Measurements from ENCODE around the gene IDS. TPM values are rescaled to one million over a fixed set of nuclear protein-coding genes. Genes with fewer than 3 reads are reported as not detected.

Gene IDS
- total RNA-seq, 1 donor from 2014 or later = 67.6 TPM

- H3K36me3 Mint-ChIP-seq (ENCODE audit: unreplicated experiment) = no peaks in the 10 kb centered on the region
- H3K9me3 Mint-ChIP-seq (ENCODE audit: unreplicated experiment) = peaks cover 32% of the 10 kb centered on the region
- no peaks in the 10 kb centered on the region for H3K4me1 Mint-ChIP-seq (ENCODE audit: unreplicated experiment)
- TF ChIP-seq CTCF (IDR thresholded peaks at IDR 0.05) = no peak
- DNase-seq (ENCODE audit: extremely low spot score, unreplicated experiment) = no peak
- peaks cover 4% of the 10 kb centered on the region for H3K27me3 Mint-ChIP-seq (ENCODE audit: unreplicated experiment)
- no peak overlapping the region for H3K27ac Mint-ChIP-seq (ENCODE audit: unreplicated experiment)
- no peak overlapping the region for H3K4me3 Mint-ChIP-seq (ENCODE audit: unreplicated experiment)
These were observed 42.3 kb downstream of the IDS start for GRCh38 chrX:149462849-149463248.

GRCh38 chrX:149461746-149462145, 43.4 kb downstream of the IDS start:
- no peak overlapping the region for H3K27ac Mint-ChIP-seq (ENCODE audit: unreplicated experiment)
- peaks cover 32% of the 10 kb centered on the region for H3K9me3 Mint-ChIP-seq (ENCODE audit: unreplicated experiment)
- H3K36me3 Mint-ChIP-seq (ENCODE audit: unreplicated experiment) = no peaks in the 10 kb centered on the region
- no peak for DNase-seq (ENCODE audit: extremely low spot score, unreplicated experiment)
- no peak overlapping the region for H3K4me3 Mint-ChIP-seq (ENCODE audit: unreplicated experiment)
- TF ChIP-seq CTCF (IDR thresholded peaks at IDR 0.05) = no peak
- no peaks in the 10 kb centered on the region for H3K4me1 Mint-ChIP-seq (ENCODE audit: unreplicated experiment)
- peaks cover 4% of the 10 kb centered on the region for H3K27me3 Mint-ChIP-seq (ENCODE audit: unreplicated experiment)

GRCh38 chrX:149458586-149458985, 46.5 kb downstream of the IDS start:
- Mint-ChIP-seq H3K4me1 (ENCODE audit: unreplicated experiment) (no peaks in the 10 kb centered on the region), H3K9me3 (ENCODE audit: unreplicated experiment) (peaks cover 21% of the 10 kb centered on the region), H3K4me3 (ENCODE audit: unreplicated experiment) (no peak overlapping the region), H3K27me3 (ENCODE audit: unreplicated experiment) (peaks cover 4% of the 10 kb centered on the region), H3K27ac (ENCODE audit: unreplicated experiment) (no peak overlapping the region), H3K36me3 (ENCODE audit: unreplicated experiment) (no peaks in the 10 kb centered on the region)
- no peak for DNase-seq (ENCODE audit: extremely low spot score, unreplicated experiment)
- no peak for TF ChIP-seq CTCF (IDR thresholded peaks at IDR 0.05)

- no peaks in the 10 kb centered on the region for H3K36me3 Mint-ChIP-seq (ENCODE audit: unreplicated experiment)
- H3K27me3 Mint-ChIP-seq (ENCODE audit: unreplicated experiment) = peaks cover 2% of the 10 kb centered on the region
- no peak overlapping the region for H3K27ac Mint-ChIP-seq (ENCODE audit: unreplicated experiment)
- no peaks in the 10 kb centered on the region for H3K4me1 Mint-ChIP-seq (ENCODE audit: unreplicated experiment)
- no peak overlapping the region for H3K4me3 Mint-ChIP-seq (ENCODE audit: unreplicated experiment)
- no peak for DNase-seq (ENCODE audit: extremely low spot score, unreplicated experiment)
- TF ChIP-seq CTCF (IDR thresholded peaks at IDR 0.05) = no peak
- H3K9me3 Mint-ChIP-seq (ENCODE audit: unreplicated experiment) = peaks cover 14% of the 10 kb centered on the region
These were observed 48.4 kb downstream of the IDS start for GRCh38 chrX:149456476-149457245.

- DNase-seq (ENCODE audit: extremely low spot score, unreplicated experiment) = no peak
- no peak overlapping the region for H3K4me3 Mint-ChIP-seq (ENCODE audit: unreplicated experiment)
- TF ChIP-seq CTCF (IDR thresholded peaks at IDR 0.05) = no peak
- H3K36me3 Mint-ChIP-seq (ENCODE audit: unreplicated experiment) = no peaks in the 10 kb centered on the region
- H3K27me3 Mint-ChIP-seq (ENCODE audit: unreplicated experiment) = peaks cover 2% of the 10 kb centered on the region
- no peak overlapping the region for H3K27ac Mint-ChIP-seq (ENCODE audit: unreplicated experiment)
- no peaks in the 10 kb centered on the region for H3K4me1 Mint-ChIP-seq (ENCODE audit: unreplicated experiment)
- peaks cover 10% of the 10 kb centered on the region for H3K9me3 Mint-ChIP-seq (ENCODE audit: unreplicated experiment)
These were observed 49.2 kb downstream of the IDS start for GRCh38 chrX:149455934-149456333.

All from osteocyte (in vitro differentiated cells).